Calu3 (cell line): Measurements from ENCODE around the gene CCNA1. TPM values are rescaled to one million over a fixed set of nuclear protein-coding genes. Genes with fewer than 3 reads are reported as not detected.

Source experiments
- BruUV-seq: library from RNA; stranded (reverse); fragments of 400-500 nt; replicated peaks from 2 replicates; lab custom pipeline; 2021; lab: Mats Ljungman, UMichigan
- CTCF ChIA-PET: fragments of 300-600 bp; sonication (Branson Sonifier 250); formaldehyde crosslinking; loops from one replicate; lab custom pipeline; 2022; ENCODE audit warnings: antibody characterized with exemption; lab: Charles Lee
- DNase-seq: peaks from one replicate; pipeline ENCODE4 v3.0.0; 2022
- H3K27ac Mint-ChIP-seq: one replicate; pipeline ENCODE4 v1.8.0; 2022; ENCODE audit warnings: mixed read lengths; ENCODE audit not compliant: unreplicated experiment
- H3K27me3 Mint-ChIP-seq: one replicate; pipeline ENCODE4 v1.8.0; 2022; ENCODE audit warnings: mixed read lengths; ENCODE audit not compliant: unreplicated experiment
- H3K36me3 Mint-ChIP-seq: one replicate; pipeline ENCODE4 v1.8.0; 2022; ENCODE audit warnings: mild to moderate bottlenecking, moderate library complexity, mixed read lengths; ENCODE audit not compliant: insufficient read depth, unreplicated experiment
- H3K4me1 Mint-ChIP-seq: one replicate; pipeline ENCODE4 v1.8.0; 2022; ENCODE audit warnings: mild to moderate bottlenecking, low read depth, mixed read lengths; ENCODE audit not compliant: unreplicated experiment
- H3K4me3 Mint-ChIP-seq: one replicate; pipeline ENCODE4 v1.8.0; 2022; ENCODE audit warnings: mild to moderate bottlenecking, low read depth, moderate library complexity, mixed read lengths; ENCODE audit not compliant: unreplicated experiment
- H3K9me3 Mint-ChIP-seq: one replicate; pipeline ENCODE4 v1.8.0; 2022; ENCODE audit warnings: low read depth, mixed read lengths; ENCODE audit not compliant: unreplicated experiment
- intact Hi-C: fragments of 100-400 bp; cut with micrococcal nuclease; formaldehyde crosslinking; loops from one replicate; pipeline ENCODE4 v1.10.0; 2022; ENCODE audit not compliant: unreplicated experiment
- total RNA-seq: library from RNA; stranded (reverse); gene quantifications from 2 replicates; pipeline ENCODE4 v1.2.3, GENCODE V29; 2022
- TF ChIP-seq, protein P1 (sequence below): fragments of 200-600 bp; IDR thresholded peaks from one replicate; pipeline ENCODE4 v1.8.0; 2022; ENCODE audit warnings: antibody characterized with exemption; ENCODE audit not compliant: unreplicated experiment

The CCNA1 gene
- total RNA-seq, 1 experiment from 2014 or later = not detected

DNA sequence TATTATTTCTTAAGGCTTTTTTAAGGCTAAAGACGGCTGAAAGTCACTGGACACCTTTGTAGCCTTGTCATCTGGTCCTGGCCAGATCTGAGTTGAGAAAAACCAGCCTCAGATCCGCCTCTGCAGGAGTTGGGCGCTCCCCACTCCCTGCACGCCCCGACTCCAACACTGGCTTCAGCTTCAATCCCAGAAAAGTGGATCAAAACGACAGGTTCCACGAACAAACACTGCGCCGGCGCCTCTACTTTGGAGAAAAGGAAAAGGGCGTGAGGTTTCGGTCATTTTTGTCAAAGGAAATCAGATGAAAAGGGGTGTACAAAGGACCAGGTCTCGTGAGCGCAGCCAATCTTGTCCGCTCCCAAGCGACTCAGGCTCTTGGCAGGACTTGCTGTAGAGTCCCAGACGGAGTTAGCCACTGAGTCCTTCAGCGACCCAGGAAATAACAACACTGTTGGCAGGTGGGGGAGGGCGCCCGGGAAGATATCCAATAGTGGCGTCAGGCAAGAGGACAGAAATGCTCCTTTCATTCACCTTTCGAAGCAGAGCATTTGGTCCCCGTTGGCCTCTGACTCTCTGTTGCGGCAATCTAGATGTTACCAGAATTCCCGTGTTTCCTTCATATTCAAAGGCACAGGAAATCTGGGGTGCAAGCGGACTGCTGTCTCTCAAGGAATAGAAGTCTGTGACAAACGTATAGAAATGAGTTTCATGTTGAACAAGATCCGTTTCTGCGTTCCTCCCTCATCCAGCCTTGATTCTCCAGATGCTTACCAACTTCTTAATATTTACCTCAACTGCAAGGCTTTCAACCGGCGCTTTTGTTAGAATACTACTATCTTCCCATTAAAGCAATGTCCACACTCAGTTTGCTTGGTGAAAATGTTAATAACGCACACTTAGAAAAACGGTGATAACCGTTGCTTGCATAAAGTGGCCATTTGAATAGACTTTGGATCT, 1.8 kb upstream of the CCNA1 start:
- BruUV-seq = no TSS peak
- H3K36me3 Mint-ChIP-seq = no peaks in the 10 kb centered on the region
- no peaks in the 10 kb centered on the region for H3K9me3 Mint-ChIP-seq
- H3K4me3 Mint-ChIP-seq = no peak overlapping the region
- TF ChIP-seq, protein P1, sequence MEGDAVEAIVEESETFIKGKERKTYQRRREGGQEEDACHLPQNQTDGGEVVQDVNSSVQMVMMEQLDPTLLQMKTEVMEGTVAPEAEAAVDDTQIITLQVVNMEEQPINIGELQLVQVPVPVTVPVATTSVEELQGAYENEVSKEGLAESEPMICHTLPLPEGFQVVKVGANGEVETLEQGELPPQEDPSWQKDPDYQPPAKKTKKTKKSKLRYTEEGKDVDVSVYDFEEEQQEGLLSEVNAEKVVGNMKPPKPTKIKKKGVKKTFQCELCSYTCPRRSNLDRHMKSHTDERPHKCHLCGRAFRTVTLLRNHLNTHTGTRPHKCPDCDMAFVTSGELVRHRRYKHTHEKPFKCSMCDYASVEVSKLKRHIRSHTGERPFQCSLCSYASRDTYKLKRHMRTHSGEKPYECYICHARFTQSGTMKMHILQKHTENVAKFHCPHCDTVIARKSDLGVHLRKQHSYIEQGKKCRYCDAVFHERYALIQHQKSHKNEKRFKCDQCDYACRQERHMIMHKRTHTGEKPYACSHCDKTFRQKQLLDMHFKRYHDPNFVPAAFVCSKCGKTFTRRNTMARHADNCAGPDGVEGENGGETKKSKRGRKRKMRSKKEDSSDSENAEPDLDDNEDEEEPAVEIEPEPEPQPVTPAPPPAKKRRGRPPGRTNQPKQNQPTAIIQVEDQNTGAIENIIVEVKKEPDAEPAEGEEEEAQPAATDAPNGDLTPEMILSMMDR = no peak
- no peak overlapping the region for H3K27ac Mint-ChIP-seq
- DNase-seq = no peak
- peaks cover 8% of the 10 kb centered on the region for H3K4me1 Mint-ChIP-seq
- CTCF ChIA-PET = interaction anchor here (0.6 kb wide), 1 partner anchor 125 kb away, joined by 3 read pairs; no protein-coding TSS in a partner anchor
- H3K27me3 Mint-ChIP-seq = no peaks in the 10 kb centered on the region
- intact Hi-C loops = no loop called here

DNA sequence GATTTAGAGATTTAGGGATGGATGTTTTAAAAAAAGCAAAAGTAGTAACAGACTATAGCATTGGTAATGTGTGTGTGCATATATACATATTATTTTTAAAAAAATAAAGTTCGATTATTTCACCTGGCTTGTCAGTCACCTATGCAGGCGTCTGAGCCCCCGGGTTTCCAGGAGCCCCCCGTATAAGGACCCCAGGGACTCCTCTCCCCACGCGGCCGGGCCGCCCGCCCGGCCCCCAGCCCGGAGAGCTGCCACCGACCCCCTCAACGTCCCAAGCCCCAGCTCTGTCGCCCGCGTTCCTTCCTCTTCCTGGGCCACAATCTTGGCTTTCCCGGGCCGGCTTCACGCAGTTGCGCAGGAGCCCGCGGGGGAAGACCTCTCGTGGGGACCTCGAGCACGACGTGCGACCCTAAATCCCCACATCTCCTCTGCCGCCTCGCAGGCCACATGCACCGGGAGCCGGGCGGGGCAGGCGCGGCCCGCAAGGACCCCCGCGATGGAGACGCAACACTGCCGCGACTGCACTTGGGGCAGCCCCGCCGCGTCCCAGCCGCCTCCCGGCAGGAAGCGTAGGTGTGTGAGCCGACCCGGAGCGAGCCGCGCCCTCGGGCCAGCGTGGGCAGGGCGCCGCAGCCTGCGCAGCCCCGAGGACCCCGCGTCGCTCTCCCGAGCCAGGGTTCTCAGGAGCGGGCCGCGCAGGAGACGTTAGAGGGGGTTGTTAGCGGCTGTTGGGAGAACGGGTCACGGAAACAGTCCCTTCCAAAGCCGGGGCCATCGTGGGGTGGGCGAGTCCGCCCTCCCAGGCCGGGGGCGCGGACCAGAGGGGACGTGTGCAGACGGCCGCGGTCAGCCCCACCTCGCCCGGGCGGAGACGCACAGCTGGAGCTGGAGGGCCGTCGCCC, 840 bp upstream of the CCNA1 start:
- intact Hi-C loops = no loop called here
- Mint-ChIP-seq H3K4me1 (peaks cover 8% of the 10 kb centered on the region), H3K4me3 (no peak overlapping the region), H3K9me3 (no peaks in the 10 kb centered on the region), H3K27ac (no peak overlapping the region), H3K27me3 (no peaks in the 10 kb centered on the region), H3K36me3 (no peaks in the 10 kb centered on the region)
- TF ChIP-seq, protein P1 = no peak
- no TSS peak for BruUV-seq
- CTCF ChIA-PET = no interaction called here
- no peak for DNase-seq

DNA sequence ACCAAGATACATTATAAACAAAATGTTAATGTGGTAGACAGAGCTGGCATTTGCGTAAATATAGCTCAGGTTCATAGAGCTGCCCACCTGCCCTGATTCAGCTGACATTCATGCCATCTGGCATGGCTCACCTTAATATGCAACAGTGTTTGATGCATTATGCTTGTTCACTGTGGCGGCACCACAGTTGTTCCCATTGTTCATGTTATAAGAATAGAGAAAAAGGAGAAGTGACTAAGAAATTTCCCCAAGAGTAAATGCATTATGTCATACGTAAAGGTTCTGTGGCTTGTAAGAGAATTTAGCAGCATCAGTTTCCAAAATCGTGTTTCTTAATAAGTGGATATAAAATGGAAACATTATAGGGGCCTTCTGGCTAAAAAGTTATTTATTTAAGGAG, 4.5 kb downstream of the CCNA1 start:
- H3K9me3 Mint-ChIP-seq = no peaks in the 10 kb centered on the region
- TF ChIP-seq, protein P1 = no peak
- DNase-seq = no peak
- no peak overlapping the region for H3K27ac Mint-ChIP-seq
- H3K27me3 Mint-ChIP-seq = no peaks in the 10 kb centered on the region
- CTCF ChIA-PET = no interaction called here
- H3K36me3 Mint-ChIP-seq = no peaks in the 10 kb centered on the region
- BruUV-seq = no TSS peak
- no peak overlapping the region for H3K4me3 Mint-ChIP-seq
- H3K4me1 Mint-ChIP-seq = no peaks in the 10 kb centered on the region
- intact Hi-C loops = no loop called here

DNA sequence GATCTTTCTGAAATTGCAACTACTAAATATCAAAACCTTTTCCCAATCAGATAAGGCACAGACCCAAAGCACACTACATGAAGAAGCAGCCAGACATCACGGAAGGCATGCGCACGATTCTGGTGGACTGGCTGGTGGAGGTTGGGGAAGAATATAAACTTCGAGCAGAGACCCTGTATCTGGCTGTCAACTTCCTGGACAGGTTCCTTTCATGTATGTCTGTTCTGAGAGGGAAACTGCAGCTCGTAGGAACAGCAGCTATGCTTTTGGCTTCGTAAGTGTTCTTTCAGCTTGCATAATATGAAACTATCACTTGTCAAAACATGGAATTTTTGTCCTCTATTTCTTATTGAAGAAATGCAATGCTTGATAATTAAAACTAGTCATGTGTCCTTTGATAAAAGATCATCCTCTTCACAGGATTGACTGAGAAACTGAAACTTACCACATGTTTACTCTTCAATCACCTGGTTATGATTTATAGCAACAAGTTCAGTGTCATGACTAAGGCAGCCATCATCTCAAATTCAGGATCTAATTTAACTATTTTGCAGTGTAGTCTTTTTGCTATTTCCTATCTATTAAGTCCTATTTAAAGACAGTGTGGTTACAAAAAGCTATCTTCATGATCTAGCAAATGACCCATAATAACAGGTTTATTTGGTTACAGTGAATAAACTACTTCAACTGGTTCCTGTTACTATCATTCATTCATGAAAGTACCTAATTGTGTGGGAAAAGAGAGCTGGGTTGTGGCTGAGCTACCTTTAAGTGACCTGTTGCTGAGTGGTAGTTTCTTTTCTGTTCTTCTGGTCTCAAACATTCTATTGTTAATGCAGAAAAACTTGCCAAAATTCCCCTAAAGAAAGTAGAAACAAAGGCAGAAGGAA, 6.5 kb downstream of the CCNA1 start:
- TF ChIP-seq, protein P1 = no peak
- H3K27ac Mint-ChIP-seq = no peak overlapping the region
- DNase-seq = no peak
- no peaks in the 10 kb centered on the region for H3K9me3 Mint-ChIP-seq
- CTCF ChIA-PET = no interaction called here
- no peaks in the 10 kb centered on the region for H3K36me3 Mint-ChIP-seq
- BruUV-seq = no TSS peak
- H3K27me3 Mint-ChIP-seq = no peaks in the 10 kb centered on the region
- H3K4me3 Mint-ChIP-seq = no peak overlapping the region
- no peaks in the 10 kb centered on the region for H3K4me1 Mint-ChIP-seq
- intact Hi-C loops = no loop called here
